GM12801 (cell line): Measurements from ENCODE around the gene EIF4A3.

Source experiments
- CTCF ChIP-seq: IDR thresholded peaks from one replicate; pipeline ENCODE4 v1.5.1; 2011; ENCODE audit warnings: control low read depth; ENCODE audit not compliant: insufficient read length; ENCODE audit errors: extremely low read depth

The EIF4A3 gene

DNA sequence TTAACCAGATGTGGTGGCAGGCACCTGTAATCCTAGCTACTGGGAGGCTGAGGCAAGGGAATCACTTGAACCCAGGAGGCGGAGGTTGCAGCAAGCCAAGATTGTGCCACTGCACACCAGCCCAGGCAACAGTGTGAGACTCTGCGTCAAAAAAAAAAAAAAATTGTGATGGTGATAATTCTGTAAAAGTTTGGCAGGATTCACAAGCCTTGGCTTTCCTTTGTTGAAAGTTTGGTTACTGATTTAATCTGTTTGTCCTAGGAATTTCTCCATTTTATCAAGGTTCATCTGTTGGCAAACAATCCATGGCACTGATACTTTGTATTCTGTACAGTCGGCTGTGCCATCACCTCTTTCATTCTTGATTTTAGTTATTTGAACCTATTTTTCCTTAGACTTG, 15.9 kb downstream of the EIF4A3 start:
- TF ChIP-seq CTCF = no peak

DNA sequence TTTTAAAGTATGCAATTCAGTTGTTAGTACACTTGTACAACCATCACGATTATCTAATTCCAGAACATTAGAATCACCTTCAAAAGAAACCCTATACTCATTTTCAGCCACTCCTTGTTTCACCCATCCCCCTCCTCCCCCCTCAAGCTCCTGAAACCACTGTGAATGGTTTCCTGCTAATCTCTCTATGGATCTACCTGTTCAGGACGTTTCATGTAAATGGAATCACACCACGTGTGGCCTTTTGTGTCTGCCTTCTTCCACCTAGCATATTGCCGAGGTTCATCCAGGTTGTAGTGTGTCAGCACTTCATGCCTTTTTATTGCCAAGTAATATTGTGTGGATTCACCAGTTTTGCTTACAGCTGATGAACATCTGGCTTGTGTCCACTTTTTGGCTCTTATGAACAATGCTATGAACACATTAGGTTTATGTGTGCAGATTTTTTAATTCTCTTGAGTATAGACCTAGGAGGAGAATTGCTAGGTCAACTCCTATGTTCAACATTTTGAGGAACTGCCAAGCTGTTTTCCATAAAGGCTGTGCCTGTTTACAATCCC, 17.8 kb downstream of the EIF4A3 start:
- no peak for TF ChIP-seq CTCF

DNA sequence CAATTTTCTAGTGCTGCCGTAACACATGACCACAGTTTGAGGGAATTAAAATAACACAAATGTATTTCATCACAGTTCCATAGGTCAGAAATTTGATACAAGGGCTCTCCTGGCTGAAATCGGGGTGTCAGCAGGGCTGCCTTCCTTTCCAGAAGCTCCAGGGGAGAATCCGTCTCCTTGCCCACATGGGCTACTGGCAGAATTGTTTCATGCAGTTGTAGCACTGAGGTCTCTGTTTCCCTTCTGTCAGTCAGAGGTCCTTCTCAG, 20.5 kb downstream of the EIF4A3 start:
- TF ChIP-seq CTCF = no peak

- TF ChIP-seq CTCF = no peak
Observed at GRCh38 chr17:80125656-80126448, 21.1 kb downstream of the EIF4A3 start.

- no peak for TF ChIP-seq CTCF
Observed at GRCh38 chr17:80124351-80124981, 22.5 kb downstream of the EIF4A3 start.

- no peak for TF ChIP-seq CTCF
Observed at GRCh38 chr17:80123791-80124190, 23.1 kb downstream of the EIF4A3 start.

DNA sequence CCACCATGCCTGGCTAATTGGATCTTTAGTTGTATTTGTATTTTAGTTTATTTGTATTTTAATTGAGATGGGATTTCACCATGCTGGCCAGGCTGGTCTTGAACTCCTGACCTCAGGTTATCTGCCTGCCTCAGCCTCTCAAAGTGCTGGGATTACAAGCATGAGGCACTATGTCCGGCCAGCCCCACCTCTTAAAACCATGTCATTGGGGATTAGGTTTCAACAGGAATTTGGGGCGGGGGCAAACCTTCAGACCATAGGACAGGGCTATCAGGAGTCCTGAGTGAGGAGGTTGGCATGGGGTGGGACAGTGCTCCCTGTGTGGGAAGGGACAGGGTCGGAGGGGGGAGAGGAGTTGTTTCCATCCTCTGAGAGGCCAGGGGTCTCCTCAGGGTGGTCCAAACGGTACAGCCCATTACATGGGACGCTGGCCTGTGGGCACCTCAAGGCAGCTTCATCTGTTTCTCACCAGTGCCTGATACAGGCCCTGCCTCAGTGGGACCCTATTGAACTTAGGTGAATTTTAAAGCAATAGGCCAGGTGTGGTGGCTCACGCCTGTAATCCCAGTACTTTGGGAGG, 23.9 kb downstream of the EIF4A3 start:
- no peak for TF ChIP-seq CTCF
